ENCODE measurements around the gene CCSER1.

Gene CCSER1

GRCh38 chr4:90946945-90947344 lies 819.8 kb downstream of the CCSER1 start:
- TF ChIP-seq CTCF (conservative IDR thresholded peaks at IDR 0.05; ENCODE audit: low read length) (no peak), EZH2phosphoT487 (IDR thresholded peaks at IDR 0.05; ENCODE audit: borderline replicate concordance) (no peak)

GRCh38 chr4:90950385-90950841 lies 823.2 kb downstream of the CCSER1 start:
- H2AFZ ChIP-seq (ENCODE audit: low read length) = no peak overlapping the region
- H3K4me3 ChIP-seq (ENCODE audit: low read length, poor library complexity, severe bottlenecking) = no peak overlapping the region
- H3K9me3 ChIP-seq (ENCODE audit: insufficient read depth, low read depth, low read length) = no peaks in the 10 kb centered on the region

More at GRCh38 chr4:90946945-90947344, 819.8 kb downstream of the CCSER1 start:
- H3K4me1 ChIP-seq (ENCODE audit: insufficient read depth, low read length, poor library complexity, severe bottlenecking) = no peaks in the 10 kb centered on the region
- H3K9me3 ChIP-seq (ENCODE audit: insufficient read depth, low read depth, low read length) = no peaks in the 10 kb centered on the region
- no peaks in the 10 kb centered on the region for H3K9me2 ChIP-seq (replicated peaks; ENCODE audit: low read depth, low read length)
- no peak overlapping the region for H3K9ac ChIP-seq (ENCODE audit: low read depth, low read length, poor library complexity, severe bottlenecking)
- H3K4me3 ChIP-seq (ENCODE audit: low read length, poor library complexity, severe bottlenecking) = no peak overlapping the region
- no peaks in the 10 kb centered on the region for H3K79me2 ChIP-seq (ENCODE audit: insufficient read depth, low read length)
- H4K20me1 ChIP-seq (ENCODE audit: insufficient read depth, low read length, poor library complexity, severe bottlenecking) = no peaks in the 10 kb centered on the region
- no peak overlapping the region for H2AFZ ChIP-seq (ENCODE audit: low read length)
- H3K36me3 ChIP-seq (ENCODE audit: insufficient read depth, low read length) = no peaks in the 10 kb centered on the region
- H3K4me2 ChIP-seq (ENCODE audit: low read depth, low read length, poor library complexity, severe bottlenecking) = no peak overlapping the region
- H3K27me3 ChIP-seq (ENCODE audit: insufficient read depth, low read length, poor library complexity, severe bottlenecking) = no peaks in the 10 kb centered on the region
- H3F3A ChIP-seq (ENCODE audit: low read depth) = no peaks in the 10 kb centered on the region

GRCh38 chr4:90951037-90951436 lies 823.8 kb downstream of the CCSER1 start:
- no peak overlapping the region for H3K4me3 ChIP-seq (ENCODE audit: low read length, poor library complexity, severe bottlenecking)
- H3K9ac ChIP-seq (ENCODE audit: low read depth, low read length, poor library complexity, severe bottlenecking) = no peak overlapping the region
- H4K20me1 ChIP-seq (ENCODE audit: insufficient read depth, low read length, poor library complexity, severe bottlenecking) = no peaks in the 10 kb centered on the region
- H3K9me2 ChIP-seq (replicated peaks; ENCODE audit: low read depth, low read length) = no peaks in the 10 kb centered on the region
- no peak overlapping the region for H2AFZ ChIP-seq (ENCODE audit: low read length)
- no peaks in the 10 kb centered on the region for H3K36me3 ChIP-seq (ENCODE audit: insufficient read depth, low read length)
- no peaks in the 10 kb centered on the region for H3K4me1 ChIP-seq (ENCODE audit: insufficient read depth, low read length, poor library complexity, severe bottlenecking)
- H3K9me3 ChIP-seq (ENCODE audit: insufficient read depth, low read depth, low read length) = no peaks in the 10 kb centered on the region
- TF ChIP-seq EZH2phosphoT487 (IDR thresholded peaks at IDR 0.05; ENCODE audit: borderline replicate concordance) (no peak), CTCF (conservative IDR thresholded peaks at IDR 0.05; ENCODE audit: low read length) (no peak)
- H3F3A ChIP-seq (ENCODE audit: low read depth) = no peaks in the 10 kb centered on the region
- no peaks in the 10 kb centered on the region for H3K27me3 ChIP-seq (ENCODE audit: insufficient read depth, low read length, poor library complexity, severe bottlenecking)
- no peaks in the 10 kb centered on the region for H3K79me2 ChIP-seq (ENCODE audit: insufficient read depth, low read length)
- no peak overlapping the region for H3K4me2 ChIP-seq (ENCODE audit: low read depth, low read length, poor library complexity, severe bottlenecking)

More at GRCh38 chr4:90950385-90950841, 823.2 kb downstream of the CCSER1 start:
- no peaks in the 10 kb centered on the region for H3K9me2 ChIP-seq (replicated peaks; ENCODE audit: low read depth, low read length)
- TF ChIP-seq EZH2phosphoT487 (IDR thresholded peaks at IDR 0.05; ENCODE audit: borderline replicate concordance) (no peak), CTCF (conservative IDR thresholded peaks at IDR 0.05; ENCODE audit: low read length) (no peak)
- H3K4me1 ChIP-seq (ENCODE audit: insufficient read depth, low read length, poor library complexity, severe bottlenecking) = no peaks in the 10 kb centered on the region
- no peaks in the 10 kb centered on the region for H3K36me3 ChIP-seq (ENCODE audit: insufficient read depth, low read length)
- H3F3A ChIP-seq (ENCODE audit: low read depth) = no peaks in the 10 kb centered on the region
- H3K9ac ChIP-seq (ENCODE audit: low read depth, low read length, poor library complexity, severe bottlenecking) = no peak overlapping the region
- no peaks in the 10 kb centered on the region for H3K27me3 ChIP-seq (ENCODE audit: insufficient read depth, low read length, poor library complexity, severe bottlenecking)
- H3K79me2 ChIP-seq (ENCODE audit: insufficient read depth, low read length) = no peaks in the 10 kb centered on the region
- no peak overlapping the region for H3K4me2 ChIP-seq (ENCODE audit: low read depth, low read length, poor library complexity, severe bottlenecking)
- H4K20me1 ChIP-seq (ENCODE audit: insufficient read depth, low read length, poor library complexity, severe bottlenecking) = no peaks in the 10 kb centered on the region

Data from Loucy (cell line).